Brain pericyte (primary cell): ENCODE data around the gene HAUS6.
"Not testable (repeated sequence)": the region's sequence is repeated elsewhere in the genome, so short reads cannot be mapped to it uniquely, and the experiment has no call there.

ENCODE experiments used
- DNase-seq: peaks from one replicate; pipeline ENCODE4 v3.0.0-alpha.2; 2012; ENCODE audit warnings: low read depth, low spot score

HAUS6 gene

GRCh38 chr9:19102631-19103345, at the start of gene HAUS6:
HAUS6 (minus strand) TSS chr9:19102904; CDS start chr9:19102651, 253 bp downstream.
- DNase-seq, result peak; percentile 85

GRCh38 chr9:19152160-19152498, 49.4 kb upstream of the HAUS6 start:
- DNase-seq, result not testable (repeated sequence)

- DNase-seq, result no peak
Measured at GRCh38 chr9:19151425-19152159, 48.9 kb upstream of the HAUS6 start.

GRCh38 chr9:19149230-19149629, 46.5 kb upstream of the HAUS6 start:
- DNase-seq, result no peak

GRCh38 chr9:19148187-19148586, 45.5 kb upstream of the HAUS6 start:
- no peak for DNase-seq

- no peak for DNase-seq
Measured at GRCh38 chr9:19146441-19147024, 43.8 kb upstream of the HAUS6 start.

GRCh38 chr9:19145881-19146280, 43.2 kb upstream of the HAUS6 start:
- DNase-seq, result no peak

- DNase-seq, result no peak
Measured at GRCh38 chr9:19140259-19140658, 37.6 kb upstream of the HAUS6 start.

- DNase-seq, result no peak
Measured at GRCh38 chr9:19138084-19138483, 35.4 kb upstream of the HAUS6 start.

GRCh38 chr9:19137282-19137681, 34.6 kb upstream of the HAUS6 start:
- no peak for DNase-seq

- DNase-seq, result no peak
Measured at GRCh38 chr9:19136129-19136528, 33.4 kb upstream of the HAUS6 start.

GRCh38 chr9:19133549-19134345, 31.0 kb upstream of the HAUS6 start:
- no peak for DNase-seq

- no peak for DNase-seq
Measured at GRCh38 chr9:19130436-19130835, 27.7 kb upstream of the HAUS6 start.

- DNase-seq, result no peak
Measured at GRCh38 chr9:19127871-19128500, 25.3 kb upstream of the HAUS6 start.

GRCh38 chr9:19124430-19124793, 21.7 kb upstream of the HAUS6 start:
- no peak for DNase-seq

GRCh38 chr9:19122490-19123042, 19.9 kb upstream of the HAUS6 start:
- DNase-seq, result no peak

- no peak for DNase-seq
Measured at GRCh38 chr9:19120877-19121276, 18.2 kb upstream of the HAUS6 start.

- no peak for DNase-seq
Measured at GRCh38 chr9:19119801-19120440, 17.2 kb upstream of the HAUS6 start.

- DNase-seq, result no peak
Measured at GRCh38 chr9:19119246-19119645, 16.5 kb upstream of the HAUS6 start.

- no peak for DNase-seq
Measured at GRCh38 chr9:19117039-19117716, 14.5 kb upstream of the HAUS6 start.
